Stimulated activated CD4-positive, alpha-beta T cell treated with anti-CD3 and anti-CD28 coated beads, Interleukin-15, amount 100 ng/mL, for 1 hour (primary cell): Measurements from ENCODE around the gene SETD3.
"Not testable (repeated sequence)": the region's sequence is repeated elsewhere in the genome, so short reads cannot be mapped to it uniquely, and the experiment has no call there.

Experiments
- DNase-seq, 2 donors: peaks; one replicate each; pipeline ENCODE4 v3.0.0-alpha.2; 2020; ENCODE audit warnings: low read depth in 1 of 2, low spot score in 1 of 2

SETD3 gene

GRCh38 chr14:99363051-99363450, 117.6 kb downstream of the SETD3 start:
- no peak for DNase-seq

- no peak for DNase-seq
These were observed 119.0 kb downstream of the SETD3 start for GRCh38 chr14:99361596-99362215.

GRCh38 chr14:99360774-99361595, 119.7 kb downstream of the SETD3 start:
- DNase-seq: no peak

- DNase-seq: no peak
These were observed 120.8 kb downstream of the SETD3 start for GRCh38 chr14:99359906-99360305.

GRCh38 chr14:99357916-99358390, 122.7 kb downstream of the SETD3 start:
- DNase-seq: no peak

- DNase-seq: no peak
These were observed 123.3 kb downstream of the SETD3 start for GRCh38 chr14:99357151-99357915.

- DNase-seq: no peak
These were observed 124.5 kb downstream of the SETD3 start for GRCh38 chr14:99356031-99356608.

GRCh38 chr14:99354166-99354875, 126.3 kb downstream of the SETD3 start:
- no peak for DNase-seq

- DNase-seq: no peak
These were observed 127.9 kb downstream of the SETD3 start for GRCh38 chr14:99352688-99353280.

- DNase-seq: no peak
These were observed 129.3 kb downstream of the SETD3 start for GRCh38 chr14:99351166-99352007.

GRCh38 chr14:99350751-99351150, 129.9 kb downstream of the SETD3 start:
- DNase-seq: no peak

GRCh38 chr14:99349721-99350495, 130.8 kb downstream of the SETD3 start:
- DNase-seq: no peak

GRCh38 chr14:99348816-99349614, 131.6 kb downstream of the SETD3 start:
- DNase-seq: no peak

GRCh38 chr14:99348231-99348630, 132.4 kb downstream of the SETD3 start:
- DNase-seq: not testable (repeated sequence)
